SK-N-SH treated with all-trans-retinoic acid at 6 μM for 48 hours (cell line): ENCODE measurements around the gene IL1B.

ENCODE experiments used
- BACH2 ChIP-seq: fragments of 250-450 bp; sonication (Bioruptor Pico); IDR thresholded peaks from 2 replicates; pipeline ENCODE4 v1.9.0; 2021; ENCODE audit warnings: mild to moderate bottlenecking, borderline replicate concordance
- ISL1 ChIP-seq: fragments of 250-450 bp; sonication (Bioruptor Pico); IDR thresholded peaks from 2 replicates; pipeline ENCODE4 v2.1.2; 2022; ENCODE audit warnings: mild to moderate bottlenecking, moderate library complexity
- OSR1 ChIP-seq: fragments of 250-450 bp; sonication (Bioruptor Pico); IDR thresholded peaks from 2 replicates; pipeline ENCODE4 v1.8.0; 2022; ENCODE audit warnings: moderate library complexity, mild to moderate bottlenecking, inconsistent platforms
- PPARA ChIP-seq: fragments of 250-450 bp; sonication (Bioruptor Pico); IDR thresholded peaks from 2 replicates; pipeline ENCODE4 v1.5.0; 2020; ENCODE audit warnings: mild to moderate bottlenecking, borderline replicate concordance
- RARB ChIP-seq: fragments of 250-450 bp; sonication (Bioruptor Pico); IDR thresholded peaks from 2 replicates; pipeline ENCODE4 v1.8.0; 2021; ENCODE audit warnings: mild to moderate bottlenecking, moderate library complexity
- TCF4 ChIP-seq: fragments of 250-450 bp; sonication (Bioruptor Pico); IDR thresholded peaks from 2 replicates; pipeline ENCODE4 v1.8.0; 2021; ENCODE audit warnings: mild to moderate bottlenecking, moderate library complexity, borderline replicate concordance
- TOX ChIP-seq: fragments of 250-450 bp; sonication (Bioruptor Pico); IDR thresholded peaks from 2 replicates; pipeline ENCODE4 v1.8.0; 2021; ENCODE audit warnings: mild to moderate bottlenecking, moderate library complexity, borderline replicate concordance
- ZFP3 ChIP-seq: fragments of 250-450 bp; sonication (Bioruptor Pico); IDR thresholded peaks from 2 replicates; pipeline ENCODE4 v1.5.0; 2020; ENCODE audit warnings: mild to moderate bottlenecking, moderate library complexity
- ZFP30 ChIP-seq: fragments of 450-650 bp; formaldehyde crosslinking; IDR thresholded peaks from 2 replicates; pipeline ENCODE4 v1.5.0; 2022; ENCODE audit warnings: mild to moderate bottlenecking, moderate library complexity
- ZNF565 ChIP-seq: fragments of 450-650 bp; formaldehyde crosslinking; conservative IDR thresholded peaks from 2 replicates; pipeline ENCODE4 v1.5.0; 2020; ENCODE audit warnings: low read depth, mild to moderate bottlenecking, moderate library complexity
- ZNF70 ChIP-seq: fragments of 450-650 bp; formaldehyde crosslinking; IDR thresholded peaks from 2 replicates; pipeline ENCODE4 v1.5.0; 2020; ENCODE audit warnings: mild to moderate bottlenecking, moderate library complexity
- ZNF8 ChIP-seq: fragments of 450-650 bp; formaldehyde crosslinking; IDR thresholded peaks from 2 replicates; pipeline ENCODE4 v1.5.0; 2020; ENCODE audit warnings: mild to moderate bottlenecking, moderate library complexity
- TF ChIP-seq, protein P1 (sequence below): fragments of 250-450 bp; sonication (Bioruptor Pico); IDR thresholded peaks from 2 replicates; pipeline ENCODE4 v1.8.0; 2020; ENCODE audit warnings: mild to moderate bottlenecking, moderate library complexity, borderline replicate concordance
- TF ChIP-seq, protein P2 (sequence below): fragments of 250-450 bp; sonication (Bioruptor Pico); IDR thresholded peaks from 2 replicates; pipeline ENCODE4 v1.5.1; 2020; ENCODE audit warnings: low read depth, mild to moderate bottlenecking, moderate library complexity

DNA sequence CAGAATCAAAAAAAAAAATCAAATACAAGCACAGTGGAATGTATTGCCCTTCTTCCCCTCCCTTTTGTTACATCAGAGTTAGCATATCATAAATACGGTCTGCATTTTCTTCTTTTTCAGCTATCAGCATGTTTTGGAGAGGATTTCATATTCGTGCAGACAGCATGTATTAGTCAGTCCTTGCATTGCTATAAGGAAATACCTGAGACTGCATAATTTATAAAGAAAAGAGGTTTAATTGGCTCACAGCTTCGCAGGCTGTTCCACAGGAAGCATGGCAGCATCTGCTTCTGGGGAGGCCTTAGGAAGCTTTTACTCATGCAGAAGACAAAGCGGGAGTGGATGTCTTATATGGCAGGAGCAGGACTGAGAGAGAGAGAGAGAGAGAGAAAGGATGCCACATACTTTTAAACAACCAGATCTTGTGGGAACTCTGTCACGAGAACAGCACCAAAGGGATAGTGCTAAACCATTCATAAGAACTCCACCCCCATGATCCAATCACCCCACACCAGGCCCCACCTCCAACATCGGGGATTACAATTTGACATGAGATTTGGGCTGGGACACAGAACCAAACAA lies 8.9 kb downstream of the IL1B start:
- TF ChIP-seq TCF4 (CRISPR knock-in tag), result no peak
- TF ChIP-seq BACH2 (CRISPR knock-in tag), result no peak
- TF ChIP-seq ZFP30 (CRISPR knock-in tag), result no peak
- TF ChIP-seq ZNF70 (CRISPR knock-in tag), result no peak
- TF ChIP-seq ZFP3 (CRISPR knock-in tag), result no peak
- no peak for TF ChIP-seq OSR1 (CRISPR knock-in tag)
- TF ChIP-seq ISL1 (CRISPR knock-in tag), result no peak
- no peak for TF ChIP-seq ZNF565 (CRISPR knock-in tag)
- no peak for TF ChIP-seq TOX (CRISPR knock-in tag)
- TF ChIP-seq, protein P1, sequence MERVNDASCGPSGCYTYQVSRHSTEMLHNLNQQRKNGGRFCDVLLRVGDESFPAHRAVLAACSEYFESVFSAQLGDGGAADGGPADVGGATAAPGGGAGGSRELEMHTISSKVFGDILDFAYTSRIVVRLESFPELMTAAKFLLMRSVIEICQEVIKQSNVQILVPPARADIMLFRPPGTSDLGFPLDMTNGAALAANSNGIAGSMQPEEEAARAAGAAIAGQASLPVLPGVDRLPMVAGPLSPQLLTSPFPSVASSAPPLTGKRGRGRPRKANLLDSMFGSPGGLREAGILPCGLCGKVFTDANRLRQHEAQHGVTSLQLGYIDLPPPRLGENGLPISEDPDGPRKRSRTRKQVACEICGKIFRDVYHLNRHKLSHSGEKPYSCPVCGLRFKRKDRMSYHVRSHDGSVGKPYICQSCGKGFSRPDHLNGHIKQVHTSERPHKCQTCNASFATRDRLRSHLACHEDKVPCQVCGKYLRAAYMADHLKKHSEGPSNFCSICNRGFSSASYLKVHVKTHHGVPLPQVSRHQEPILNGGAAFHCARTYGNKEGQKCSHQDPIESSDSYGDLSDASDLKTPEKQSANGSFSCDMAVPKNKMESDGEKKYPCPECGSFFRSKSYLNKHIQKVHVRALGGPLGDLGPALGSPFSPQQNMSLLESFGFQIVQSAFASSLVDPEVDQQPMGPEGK, result no peak
- no peak for TF ChIP-seq RARB (CRISPR knock-in tag)
- TF ChIP-seq, protein P2, sequence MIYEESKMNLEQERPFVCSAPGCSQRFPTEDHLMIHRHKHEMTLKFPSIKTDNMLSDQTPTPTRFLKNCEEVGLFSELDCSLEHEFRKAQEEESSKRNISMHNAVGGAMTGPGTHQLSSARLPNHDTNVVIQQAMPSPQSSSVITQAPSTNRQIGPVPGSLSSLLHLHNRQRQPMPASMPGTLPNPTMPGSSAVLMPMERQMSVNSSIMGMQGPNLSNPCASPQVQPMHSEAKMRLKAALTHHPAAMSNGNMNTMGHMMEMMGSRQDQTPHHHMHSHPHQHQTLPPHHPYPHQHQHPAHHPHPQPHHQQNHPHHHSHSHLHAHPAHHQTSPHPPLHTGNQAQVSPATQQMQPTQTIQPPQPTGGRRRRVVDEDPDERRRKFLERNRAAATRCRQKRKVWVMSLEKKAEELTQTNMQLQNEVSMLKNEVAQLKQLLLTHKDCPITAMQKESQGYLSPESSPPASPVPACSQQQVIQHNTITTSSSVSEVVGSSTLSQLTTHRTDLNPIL (CRISPR knock-in tag), result no peak
- TF ChIP-seq PPARA, result no peak
- no peak for TF ChIP-seq ZNF8 (CRISPR knock-in tag)
